Transverse colon (tissue), 4 donors: ENCODE results near the gene NEU2. TPM values are rescaled to one million over a fixed set of nuclear protein-coding genes. Genes with fewer than 3 reads are reported as not detected.

Source experiments
- DNase-seq: peaks from one replicate; pipeline ENCODE4 v3.0.0-alpha.2; 2019
- H3K27ac ChIP-seq, 4 donors: fragments of 200-600 bp; sonication (generic); 2 replicates each; pipeline ENCODE4 v1.5.1; 2016 to 2018; ENCODE audit warnings: inconsistent platforms in 4 of 4
- H3K27me3 ChIP-seq: fragments of 200-600 bp; sonication (generic); 2 replicates; pipeline ENCODE4 v1.5.1; 2017; ENCODE audit warnings: inconsistent platforms
- H3K36me3 ChIP-seq, 4 donors: fragments of 200-600 bp; sonication (generic); 2 replicates each; pipeline ENCODE4 v1.5.1; 2017 to 2019; ENCODE audit warnings: inconsistent platforms in 4 of 4
- H3K4me1 ChIP-seq, 4 donors: fragments of 200-600 bp; sonication (generic); 2 replicates each; pipeline ENCODE4 v1.5.1; 2017 to 2020; ENCODE audit warnings: inconsistent platforms in 4 of 4
- H3K4me3 ChIP-seq, 4 donors: fragments of 200-600 bp; sonication (generic); 1 replicate in 1 of 4; 2 replicates in 3 of 4; pipeline versions ENCODE4 v1.5.1 to v1.6.1; 2017 to 2019; ENCODE audit warnings: inconsistent platforms in 4 of 4
- H3K9me3 ChIP-seq, 2 donors: fragments of 200-600 bp; sonication (generic); 2 replicates each; pipeline ENCODE4 v1.5.1; 2017 to 2019; ENCODE audit warnings: inconsistent platforms in 2 of 2
- CTCF ChIP-seq, 5 experiments: fragments of 200-600 bp in 3 of 5; fragments of 450-650 bp in 2 of 5; sonication (generic) in 3 of 5; IDR thresholded peaks; 1 replicate in 2 of 5; 2 replicates in 3 of 5; pipeline ENCODE4 v1.5.1; 2016 to 2017; ENCODE audit warnings: antibody characterized with exemption in 5 of 5, inconsistent platforms in 3 of 5, mild to moderate bottlenecking in 2 of 5, moderate library complexity in 1 of 5
- EP300 ChIP-seq: sonication (generic); formaldehyde crosslinking; IDR thresholded peaks from one replicate; pipeline ENCODE4 v1.6.1; 2017; ENCODE audit warnings: antibody characterized with exemption, low read depth
- POLR2A ChIP-seq: fragments of 450-650 bp; IDR thresholded peaks from one replicate; pipeline ENCODE4 v1.6.1; 2016; ENCODE audit warnings: antibody characterized with exemption, mild to moderate bottlenecking, moderate library complexity
- POLR2AphosphoS5 ChIP-seq, 3 donors: sonication (generic); formaldehyde crosslinking; IDR thresholded peaks; one replicate each; pipeline ENCODE4 v1.6.1; 2016; ENCODE audit warnings: antibody characterized with exemption in 3 of 3
- WGBS, 2 donors: methylation state at CpG; one replicate each; pipeline ENCODE4 v1.1.5; 2018; ENCODE audit warnings: low coverage in 1 of 2; 5-methylcytosine and 5-hydroxymethylcytosine counted together
- in situ Hi-C, 4 donors: fragments of 200-750 bp; cut with MboI; loops; one replicate each; pipeline versions ENCODE4 v1.15.0 to v1.15.1; 2017; ENCODE audit warnings: low sequenced_read_pairs in 3 of 4, low pct_ligation_motif_present in 1 of 4, low pct_unique_long_range_greater_than_20kb in 1 of 4
- intact Hi-C: fragments of 100-400 bp; cut with DNase I; formaldehyde crosslinking; loops from one replicate; pipeline ENCODE4 v1.15.1; 2023; ENCODE audit warnings: low total_unique reads
- total RNA-seq, 4 donors: library from RNA; depleted of rRNA; stranded (reverse); fragments of >200 nt; gene quantifications; one replicate each; pipeline ENCODE4 v1.1.0, GENCODE V29; 2016

The NEU2 gene
- total RNA-seq, 4 donors from 2014 or later = 0.41 TPM; not detected in 3

- H3K27me3 ChIP-seq = no peaks in the 10 kb centered on the region
- no peak overlapping the region for H3K27ac ChIP-seq
- intact Hi-C loops (no loop called here), in situ Hi-C loops (no loop called here)
- 71 to 78% methylated on average over 3 to 9 of the region's 9 CpGs for WGBS, 2 donors
- TF ChIP-seq EP300 (no peak), CTCF (IDR thresholded peaks at IDR 0.05) (no peak), POLR2A (no peak), POLR2AphosphoS5 (IDR thresholded peaks at IDR 0.05) (no peak)
- no peak for DNase-seq
- peaks cover 0 to 14% (median 1%) of the 10 kb centered on the region in 4 donors for H3K4me1 ChIP-seq
- peaks cover 0 to 6% of the 10 kb centered on the region in 2 donors for H3K9me3 ChIP-seq
- H3K4me3 ChIP-seq = no peak overlapping the region
- H3K36me3 ChIP-seq = no peaks in the 10 kb centered on the region
Measured at GRCh38 chr2:233068762-233069418, 36.4 kb downstream of the NEU2 start.

- Histone ChIP-seq H3K4me1 (peaks cover 0 to 34% (median 6%) of the 10 kb centered on the region in 4 donors), H3K27ac (no peak overlapping the region), H3K27me3 (no peaks in the 10 kb centered on the region), H3K4me3 (no peak overlapping the region), H3K9me3 (peaks cover 0 to 6% of the 10 kb centered on the region in 2 donors), H3K36me3 (no peaks in the 10 kb centered on the region)
- DNase-seq = no peak
- WGBS, 2 donors = 80 to 84% methylated on average over 2 to 4 of the region's 4 CpGs
- in situ Hi-C loops (no loop called here), intact Hi-C loops (no loop called here)
- no peak for TF ChIP-seq CTCF (IDR thresholded peaks at IDR 0.05)
- no peak for TF ChIP-seq POLR2A
- TF ChIP-seq POLR2AphosphoS5 (IDR thresholded peaks at IDR 0.05) = no peak
- TF ChIP-seq EP300 = no peak
Measured at GRCh38 chr2:233072838-233073237, 40.4 kb downstream of the NEU2 start.

GRCh38 chr2:233074106-233074505, 41.6 kb downstream of the NEU2 start:
- Histone ChIP-seq H3K9me3 (peaks cover 0 to 6% of the 10 kb centered on the region in 2 donors), H3K4me3 (no peak overlapping the region), H3K27ac (peak overlapping the region in 1 of 4 donors; percentile 20), H3K4me1 (peaks cover 0 to 31% (median 7%) of the 10 kb centered on the region in 4 donors), H3K27me3 (no peaks in the 10 kb centered on the region), H3K36me3 (no peaks in the 10 kb centered on the region)
- 60 to 72% methylated on average over 3 to 7 of the region's 7 CpGs for WGBS, 2 donors
- DNase-seq = no peak
- TF ChIP-seq POLR2AphosphoS5 (IDR thresholded peaks at IDR 0.05) (no peak), POLR2A (no peak), CTCF (IDR thresholded peaks at IDR 0.05) (no peak), EP300 (no peak)
- in situ Hi-C loops = no loop called here
- intact Hi-C loops = no loop called here

GRCh38 chr2:233075141-233075965, 42.9 kb downstream of the NEU2 start:
- TF ChIP-seq POLR2A = no peak
- Histone ChIP-seq H3K9me3 (peaks cover 0 to 6% of the 10 kb centered on the region in 2 donors), H3K4me1 (peaks cover 0 to 40% (median 8%) of the 10 kb centered on the region in 4 donors), H3K4me3 (no peak overlapping the region), H3K27me3 (no peaks in the 10 kb centered on the region), H3K27ac (peak overlapping the region; percentile 32 to 72 (median 68)), H3K36me3 (no peaks in the 10 kb centered on the region)
- in situ Hi-C loops = no loop called here
- intact Hi-C loops = no loop called here
- peak; percentile 42 for DNase-seq
- WGBS, 2 donors = 60% methylated on average over 6 of the region's 6 CpGs; no CpG with 5 or more reads in 1 of the 2 donors
